RKO (cell line): ENCODE results near the gene CRYBA2.

ENCODE experiments used
- DNase-seq: peaks from one replicate; pipeline ENCODE4 v3.0.0-alpha.2; 2016; ENCODE audit warnings: low spot score

CRYBA2 gene

GRCh38 chr2:218981881-218982585 is 11.2 kb downstream of the CRYBA2 start:
- no peak for DNase-seq

GRCh38 chr2:218981390-218981880 is 11.8 kb downstream of the CRYBA2 start:
- DNase-seq, result no peak

- DNase-seq, result no peak
Measured at GRCh38 chr2:218980735-218981389, 12.4 kb downstream of the CRYBA2 start.

- peak; percentile 79 for DNase-seq
Measured at GRCh38 chr2:218979846-218980734, 13.1 kb downstream of the CRYBA2 start.

GRCh38 chr2:218975060-218975777 is 18.0 kb downstream of the CRYBA2 start:
- no peak for DNase-seq

- DNase-seq, result no peak
Measured at GRCh38 chr2:218970894-218971293, 22.3 kb downstream of the CRYBA2 start.

- peak; percentile 91 for DNase-seq
Measured at GRCh38 chr2:218964041-218964771, 29.0 kb downstream of the CRYBA2 start.

GRCh38 chr2:218963601-218964000 is 29.6 kb downstream of the CRYBA2 start:
- no peak for DNase-seq

- DNase-seq, result no peak
Measured at GRCh38 chr2:218962859-218963492, 30.2 kb downstream of the CRYBA2 start.

- no peak for DNase-seq
Measured at GRCh38 chr2:218961651-218962570, 31.3 kb downstream of the CRYBA2 start.

GRCh38 chr2:218961229-218961628 is 32.0 kb downstream of the CRYBA2 start:
- DNase-seq, result no peak

GRCh38 chr2:218960309-218961165 is 32.7 kb downstream of the CRYBA2 start:
- no peak for DNase-seq

- DNase-seq, result no peak
Measured at GRCh38 chr2:218959761-218960308, 33.4 kb downstream of the CRYBA2 start.

- DNase-seq, result no peak
Measured at GRCh38 chr2:218959141-218959731, 34.0 kb downstream of the CRYBA2 start, which contains the start of gene CDK5R2. TSS of gene CDK5R2 (plus strand) at chr2:218959666. CDS start at chr2:218959821, 155 bp downstream.

GRCh38 chr2:218958276-218958675 is 34.9 kb downstream of the CRYBA2 start:
- no peak for DNase-seq

GRCh38 chr2:218957671-218958070 is 35.6 kb downstream of the CRYBA2 start:
- no peak for DNase-seq

GRCh38 chr2:218956039-218956438 is 37.2 kb downstream of the CRYBA2 start:
- DNase-seq, result no peak
